DOHH2 (cell line): ENCODE measurements around the gene YBX2.
A peak's percentile ranks its signal among the peaks of the same experiment; 100 is the strongest.

Experiments
- H3F3A ChIP-seq: fragments of 200-600 bp; sonication (generic), shearing (Covaris generic); 2 replicates; pipeline ENCODE4 v1.6.0; 2016; ENCODE audit warnings: antibody characterized with exemption, mild to moderate bottlenecking; ENCODE audit not compliant: control insufficient read depth, insufficient read depth
- H3K27ac ChIP-seq: fragments of 200-600 bp; sonication (generic); 2 replicates; pipeline ENCODE4 v1.5.1; 2014; ENCODE audit warnings: low read depth, mild to moderate bottlenecking, low read length, moderate library complexity
- H3K27me3 ChIP-seq: fragments of 200-600 bp; sonication (generic); 2 replicates; pipeline ENCODE4 v1.6.1; 2014; ENCODE audit warnings: mild to moderate bottlenecking, low read length, mixed read lengths; ENCODE audit not compliant: control insufficient read depth
- H3K36me3 ChIP-seq: fragments of 200-600 bp; sonication (generic); 2 replicates; pipeline ENCODE4 v1.6.1; 2014; ENCODE audit warnings: mild to moderate bottlenecking, low read length, moderate library complexity, mixed read lengths; ENCODE audit not compliant: control insufficient read depth
- H3K4me1 ChIP-seq: fragments of 200-600 bp; sonication (generic); 2 replicates; pipeline ENCODE4 v1.6.1; 2014; ENCODE audit warnings: mild to moderate bottlenecking, low read length, mixed read lengths; ENCODE audit not compliant: control insufficient read depth
- H3K4me2 ChIP-seq: fragments of 200-600 bp; sonication (generic); 2 replicates; pipeline ENCODE4 v1.6.0; 2014; ENCODE audit warnings: mild to moderate bottlenecking, low read length, moderate library complexity
- H3K4me3 ChIP-seq: fragments of 200-600 bp; sonication (generic); 2 replicates; pipeline ENCODE4 v1.5.1; 2014; ENCODE audit warnings: mild to moderate bottlenecking, low read length, mixed read lengths
- H3K79me2 ChIP-seq: fragments of 200-600 bp; sonication (generic); 2 replicates; pipeline ENCODE4 v1.6.1; 2014; ENCODE audit warnings: mild to moderate bottlenecking, low read length, mixed read lengths; ENCODE audit not compliant: control insufficient read depth
- H3K9me2 ChIP-seq: fragments of 200-600 bp; sonication (generic); replicated peaks from 2 replicates; pipeline ENCODE4 v1.6.1; 2014; ENCODE audit warnings: mild to moderate bottlenecking, low read length, mixed read lengths; ENCODE audit not compliant: control insufficient read depth
- H3K9me3 ChIP-seq: fragments of 200-600 bp; sonication (generic); 2 replicates; pipeline ENCODE4 v1.6.1; 2014; ENCODE audit warnings: antibody characterized with exemption, low read length, mixed read lengths; ENCODE audit not compliant: control insufficient read depth, insufficient read depth
- H4K20me1 ChIP-seq: fragments of 200-600 bp; sonication (generic); 2 replicates; pipeline ENCODE4 v1.6.0; 2014; ENCODE audit warnings: low read depth, mild to moderate bottlenecking, antibody characterized with exemption, low read length, moderate library complexity; ENCODE audit not compliant: control insufficient read depth, insufficient read depth
- CTCF ChIP-seq: fragments of 200-600 bp; sonication (generic); IDR thresholded peaks from one replicate; pipeline ENCODE4 v1.5.1; 2014; ENCODE audit warnings: antibody characterized with exemption, mild to moderate bottlenecking, low read depth, low read length; ENCODE audit not compliant: poor library complexity, severe bottlenecking
- EZH2phosphoT487 ChIP-seq: fragments of 200-600 bp; sonication (generic); IDR thresholded peaks from 2 replicates; pipeline ENCODE4 v1.6.1; 2017; ENCODE audit warnings: borderline replicate concordance, mild to moderate bottlenecking, antibody characterized with exemption, low read length, moderate library complexity, mixed read lengths

The YBX2 gene

GRCh38 chr17:7329997-7330637 lies 35.7 kb upstream of the YBX2 start:
- peak overlapping the region; percentile 94 for H3K27ac ChIP-seq
- no peaks in the 10 kb centered on the region for H3K9me3 ChIP-seq
- H3K4me3 ChIP-seq, result peak overlapping the region; percentile 100
- no peaks in the 10 kb centered on the region for H3K9me2 ChIP-seq
- no peaks in the 10 kb centered on the region for H3K27me3 ChIP-seq
- H3K4me2 ChIP-seq, result peak overlapping the region; percentile 90
- H4K20me1 ChIP-seq, result no peaks in the 10 kb centered on the region
- H3K36me3 ChIP-seq, result peaks cover 22% of the 10 kb centered on the region
- H3F3A ChIP-seq, result peaks cover 11% of the 10 kb centered on the region
- H3K79me2 ChIP-seq, result peaks cover 26% of the 10 kb centered on the region
- no peak for TF ChIP-seq EZH2phosphoT487
- TF ChIP-seq CTCF, result no peak
- peaks cover 60% of the 10 kb centered on the region for H3K4me1 ChIP-seq

GRCh38 chr17:7329374-7329996 lies 35.0 kb upstream of the YBX2 start:
- H3K79me2 ChIP-seq, result peaks cover 28% of the 10 kb centered on the region
- H3K4me2 ChIP-seq, result peak overlapping the region; percentile 98
- peaks cover 26% of the 10 kb centered on the region for H3K36me3 ChIP-seq
- H3K9me2 ChIP-seq, result no peaks in the 10 kb centered on the region
- H3K4me3 ChIP-seq, result peak overlapping the region; percentile 100
- H4K20me1 ChIP-seq, result no peaks in the 10 kb centered on the region
- no peaks in the 10 kb centered on the region for H3K9me3 ChIP-seq
- H3K4me1 ChIP-seq, result peaks cover 54% of the 10 kb centered on the region
- peak overlapping the region; percentile 94 for H3K27ac ChIP-seq
- no peaks in the 10 kb centered on the region for H3K27me3 ChIP-seq
- H3F3A ChIP-seq, result peaks cover 11% of the 10 kb centered on the region
- TF ChIP-seq CTCF, result no peak
- no peak for TF ChIP-seq EZH2phosphoT487

GRCh38 chr17:7328840-7329373 lies 34.5 kb upstream of the YBX2 start, which contains the start of gene NEURL4:
Gene NEURL4 (minus strand): TSS chr17:7329335. CDS start chr17:7329312, 23 bp downstream.
- Histone ChIP-seq H3K4me2 (peak within 1 kb of the TSS; percentile 98), H3K36me3 (peaks cover 32% of the 10 kb centered on the region), H3K9me3 (no peaks in the 10 kb centered on the region), H3K9me2 (no peaks in the 10 kb centered on the region), H3K79me2 (peaks cover 33% of the 10 kb centered on the region), H3K4me3 (peak within 1 kb of the TSS; percentile 100), H3F3A (peaks cover 11% of the 10 kb centered on the region), H3K27ac (peak within 1 kb of the TSS; percentile 94), H3K4me1 (peaks cover 52% of the 10 kb centered on the region), H3K27me3 (no peaks in the 10 kb centered on the region), H4K20me1 (no peaks in the 10 kb centered on the region)
- TF ChIP-seq CTCF (no peak), EZH2phosphoT487 (no peak)
